Fibroblast of mammary gland (primary cell): Measurements from ENCODE around the gene SLC22A23.
A peak's percentile ranks its signal among the peaks of the same experiment; 100 is the strongest.

ENCODE experiments used
- DNase-seq: peaks from one replicate; pipeline ENCODE4 v3.0.0-alpha.2; 2010; ENCODE audit warnings: low read depth
- H3K4me3 ChIP-seq: 2 replicates; pipeline ENCODE4 v1.5.1; 2011; ENCODE audit warnings: low read depth, mild to moderate bottlenecking, low read length, moderate library complexity; ENCODE audit not compliant: control insufficient read depth
- TF ChIP-seq, protein P1 (sequence below): conservative IDR thresholded peaks from 2 replicates; pipeline ENCODE4 v1.5.1; 2011; ENCODE audit warnings: low read depth, low read length, inconsistent platforms; ENCODE audit not compliant: control insufficient read depth, insufficient read depth

Gene SLC22A23

GRCh38 chr6:3456898-3457709 is at the start of gene SLC22A23:
TSS of gene SLC22A23 (minus strand) at chr6:3457050. CDS start at chr6:3456559, 491 bp downstream.
- no peak for DNase-seq
- H3K4me3 ChIP-seq, result peak within 1 kb of the TSS; percentile 64
- TF ChIP-seq, protein P1, sequence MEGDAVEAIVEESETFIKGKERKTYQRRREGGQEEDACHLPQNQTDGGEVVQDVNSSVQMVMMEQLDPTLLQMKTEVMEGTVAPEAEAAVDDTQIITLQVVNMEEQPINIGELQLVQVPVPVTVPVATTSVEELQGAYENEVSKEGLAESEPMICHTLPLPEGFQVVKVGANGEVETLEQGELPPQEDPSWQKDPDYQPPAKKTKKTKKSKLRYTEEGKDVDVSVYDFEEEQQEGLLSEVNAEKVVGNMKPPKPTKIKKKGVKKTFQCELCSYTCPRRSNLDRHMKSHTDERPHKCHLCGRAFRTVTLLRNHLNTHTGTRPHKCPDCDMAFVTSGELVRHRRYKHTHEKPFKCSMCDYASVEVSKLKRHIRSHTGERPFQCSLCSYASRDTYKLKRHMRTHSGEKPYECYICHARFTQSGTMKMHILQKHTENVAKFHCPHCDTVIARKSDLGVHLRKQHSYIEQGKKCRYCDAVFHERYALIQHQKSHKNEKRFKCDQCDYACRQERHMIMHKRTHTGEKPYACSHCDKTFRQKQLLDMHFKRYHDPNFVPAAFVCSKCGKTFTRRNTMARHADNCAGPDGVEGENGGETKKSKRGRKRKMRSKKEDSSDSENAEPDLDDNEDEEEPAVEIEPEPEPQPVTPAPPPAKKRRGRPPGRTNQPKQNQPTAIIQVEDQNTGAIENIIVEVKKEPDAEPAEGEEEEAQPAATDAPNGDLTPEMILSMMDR, result no peak

- no peak for DNase-seq
- no peak overlapping the region for H3K4me3 ChIP-seq
- TF ChIP-seq, protein P1, result no peak
Observed at GRCh38 chr6:3506200-3506599, 49.4 kb upstream of the SLC22A23 start.

GRCh38 chr6:3504938-3505805 is 48.3 kb upstream of the SLC22A23 start:
- no peak overlapping the region for H3K4me3 ChIP-seq
- TF ChIP-seq, protein P1, result no peak
- peak; percentile 66 for DNase-seq

DNA sequence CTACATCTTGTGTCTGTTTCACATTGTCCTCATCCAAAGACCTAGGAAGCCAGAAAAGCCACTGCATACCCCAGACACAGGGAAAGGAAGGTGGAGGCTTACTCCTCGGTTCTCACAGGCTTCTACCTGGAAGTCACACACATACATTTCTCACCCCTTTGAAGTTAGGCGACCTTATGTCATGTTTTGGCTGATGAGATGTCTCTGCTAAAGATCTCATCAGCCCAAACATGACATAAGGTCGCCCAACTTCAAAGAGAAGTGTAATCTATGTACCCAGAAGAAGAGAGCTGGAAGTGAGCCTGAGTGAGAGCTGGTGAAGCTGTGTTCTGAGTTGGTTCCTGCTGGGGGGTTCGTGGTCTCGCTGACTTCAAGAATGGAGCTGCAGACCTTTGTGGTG is 47.5 kb upstream of the SLC22A23 start:
- DNase-seq, result no peak
- TF ChIP-seq, protein P1, result no peak
- H3K4me3 ChIP-seq, result no peak overlapping the region

DNA sequence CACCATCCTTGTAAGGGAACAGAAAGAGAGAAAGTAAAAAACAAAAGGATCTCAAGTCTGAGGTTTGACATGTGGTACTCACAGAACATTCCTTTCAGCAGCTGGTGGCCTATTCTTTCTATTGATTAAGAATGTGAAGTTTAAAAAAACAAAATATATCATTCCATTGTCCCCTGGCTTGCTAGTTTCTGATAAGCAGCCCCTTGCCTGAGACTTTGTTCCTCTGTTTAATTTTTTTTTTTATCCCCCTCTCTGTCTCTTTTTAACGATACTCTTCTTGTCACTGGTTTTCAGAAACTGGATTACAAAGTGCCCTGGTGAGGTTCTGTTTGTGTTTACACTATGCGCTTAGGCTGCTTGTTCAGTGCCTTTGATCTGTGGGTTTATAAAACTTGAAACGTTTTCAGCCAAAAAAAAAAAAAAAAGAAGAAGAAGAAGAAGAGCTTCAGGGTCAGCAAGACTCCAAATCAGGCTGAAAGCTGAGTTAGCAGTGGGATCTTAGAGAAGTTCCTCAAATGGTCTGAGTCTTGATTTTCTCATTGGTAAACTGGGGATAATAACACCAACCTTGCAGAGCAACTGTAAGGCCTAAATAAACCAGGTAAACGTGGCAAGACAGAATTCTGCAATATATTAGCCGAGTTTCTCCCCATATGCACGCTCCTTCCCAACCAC is 45.1 kb upstream of the SLC22A23 start:
- DNase-seq, result no peak
- TF ChIP-seq, protein P1, result no peak
- no peak overlapping the region for H3K4me3 ChIP-seq

GRCh38 chr6:3500262-3501014 is 43.6 kb upstream of the SLC22A23 start:
- TF ChIP-seq, protein P1, result no peak
- no peak overlapping the region for H3K4me3 ChIP-seq
- DNase-seq, result peak; percentile 95
